Suppressor macrophage (primary cell): ENCODE results near the gene PIWIL4.
"Not testable (repeated sequence)": the region's sequence is repeated elsewhere in the genome, so short reads cannot be mapped to it uniquely, and the experiment has no call there.

Experiments used
- DNase-seq, 4 experiments: peaks; one replicate each; pipeline ENCODE4 v3.0.0-alpha.2; 2020 to 2022

The PIWIL4 gene

GRCh38 chr11:94585399-94585798 is 18.2 kb downstream of the PIWIL4 start:
- no peak for DNase-seq

- DNase-seq, result no peak
Measured at GRCh38 chr11:94586546-94586945, 19.4 kb downstream of the PIWIL4 start.

DNA sequence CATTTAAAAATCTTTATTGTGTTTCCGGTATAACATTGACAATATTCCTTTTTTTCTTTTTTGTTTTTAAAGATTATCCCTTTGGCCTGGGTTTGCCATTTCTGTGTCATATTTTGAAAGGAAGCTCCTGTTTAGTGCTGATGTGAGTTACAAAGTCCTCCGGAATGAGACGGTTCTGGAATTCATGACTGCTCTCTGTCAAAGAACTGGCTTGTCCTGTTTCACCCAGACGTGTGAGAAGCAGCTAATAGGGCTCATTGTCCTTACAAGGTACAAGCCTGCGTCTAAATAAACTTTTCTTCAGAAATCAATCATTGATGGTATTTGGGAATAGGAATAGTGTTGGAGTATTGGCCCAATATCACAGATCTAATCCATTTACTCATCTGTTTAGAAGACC is 19.8 kb downstream of the PIWIL4 start:
- no peak for DNase-seq

DNA sequence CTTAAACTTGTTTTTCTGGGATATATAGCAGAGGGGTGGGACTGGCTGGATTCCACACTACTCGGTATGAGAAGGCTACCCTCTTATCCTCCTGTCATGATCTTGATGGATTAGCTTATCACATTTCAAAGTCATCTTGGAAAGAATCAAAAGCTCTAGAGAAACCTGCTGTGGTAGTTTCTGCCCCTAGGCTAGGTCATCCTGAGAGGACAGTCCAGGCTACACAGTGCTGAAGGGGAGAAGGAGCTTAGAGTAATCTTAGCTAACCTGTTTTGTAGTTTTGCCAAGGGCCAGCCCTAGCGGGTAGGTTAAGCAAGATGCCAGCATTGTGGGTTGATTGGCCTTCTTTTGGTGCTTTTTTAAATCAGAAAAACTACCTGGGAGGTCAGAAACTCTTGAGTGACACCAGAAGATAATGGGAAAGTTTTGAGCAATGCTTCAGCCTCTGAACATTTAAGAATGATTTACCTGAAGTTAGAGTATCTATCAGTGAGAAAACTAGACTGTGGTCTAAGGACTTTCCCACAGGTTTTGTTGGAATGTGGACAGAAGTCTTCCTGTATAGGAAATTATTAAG is 21.3 kb downstream of the PIWIL4 start:
- DNase-seq, result no peak

GRCh38 chr11:94590352-94591041 is 23.3 kb downstream of the PIWIL4 start:
- no peak for DNase-seq

DNA sequence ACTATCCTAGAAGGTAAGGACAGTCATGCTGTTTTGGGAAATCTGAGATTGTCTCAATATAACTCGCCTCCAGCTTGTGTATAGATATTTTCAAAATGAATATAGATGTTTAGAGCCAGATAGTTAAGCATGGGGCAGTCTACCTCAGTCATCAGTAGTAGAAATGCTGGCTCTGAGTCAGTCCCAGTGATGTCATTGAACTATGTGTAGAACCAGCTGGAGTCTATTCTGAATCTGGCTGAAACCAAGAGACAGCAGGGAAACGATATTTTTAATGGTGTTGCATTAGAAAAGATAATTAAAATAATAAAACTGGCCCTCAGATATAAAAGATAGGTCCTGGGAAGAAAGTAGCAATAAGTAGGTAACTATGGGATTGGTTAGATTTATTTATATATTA is 25.9 kb downstream of the PIWIL4 start:
- no peak for DNase-seq

GRCh38 chr11:94595076-94595475 is 27.9 kb downstream of the PIWIL4 start:
- no peak for DNase-seq

DNA sequence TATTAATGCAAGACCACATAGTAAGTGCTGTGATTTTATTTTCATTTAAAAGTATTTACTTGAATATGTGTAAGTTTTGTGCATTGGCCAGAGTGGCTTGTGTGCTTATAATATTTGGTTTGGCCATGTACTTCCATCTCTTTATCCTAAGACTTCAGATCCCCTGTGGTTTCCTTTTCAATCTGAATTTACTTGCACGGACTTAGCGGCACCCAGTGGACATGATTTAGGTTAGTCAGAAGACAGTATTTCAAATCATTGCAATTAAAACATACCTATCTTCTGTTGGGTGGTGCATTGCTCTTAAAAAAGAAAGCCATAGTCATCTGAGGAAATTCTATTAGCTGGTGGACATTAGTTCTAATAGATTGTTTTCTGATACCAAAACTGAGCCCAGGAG is 30.7 kb downstream of the PIWIL4 start:
- peak; percentile 49 to 76 (median 59) for DNase-seq

- DNase-seq, result no peak
Measured at GRCh38 chr11:94599510-94599909, 32.3 kb downstream of the PIWIL4 start.

DNA sequence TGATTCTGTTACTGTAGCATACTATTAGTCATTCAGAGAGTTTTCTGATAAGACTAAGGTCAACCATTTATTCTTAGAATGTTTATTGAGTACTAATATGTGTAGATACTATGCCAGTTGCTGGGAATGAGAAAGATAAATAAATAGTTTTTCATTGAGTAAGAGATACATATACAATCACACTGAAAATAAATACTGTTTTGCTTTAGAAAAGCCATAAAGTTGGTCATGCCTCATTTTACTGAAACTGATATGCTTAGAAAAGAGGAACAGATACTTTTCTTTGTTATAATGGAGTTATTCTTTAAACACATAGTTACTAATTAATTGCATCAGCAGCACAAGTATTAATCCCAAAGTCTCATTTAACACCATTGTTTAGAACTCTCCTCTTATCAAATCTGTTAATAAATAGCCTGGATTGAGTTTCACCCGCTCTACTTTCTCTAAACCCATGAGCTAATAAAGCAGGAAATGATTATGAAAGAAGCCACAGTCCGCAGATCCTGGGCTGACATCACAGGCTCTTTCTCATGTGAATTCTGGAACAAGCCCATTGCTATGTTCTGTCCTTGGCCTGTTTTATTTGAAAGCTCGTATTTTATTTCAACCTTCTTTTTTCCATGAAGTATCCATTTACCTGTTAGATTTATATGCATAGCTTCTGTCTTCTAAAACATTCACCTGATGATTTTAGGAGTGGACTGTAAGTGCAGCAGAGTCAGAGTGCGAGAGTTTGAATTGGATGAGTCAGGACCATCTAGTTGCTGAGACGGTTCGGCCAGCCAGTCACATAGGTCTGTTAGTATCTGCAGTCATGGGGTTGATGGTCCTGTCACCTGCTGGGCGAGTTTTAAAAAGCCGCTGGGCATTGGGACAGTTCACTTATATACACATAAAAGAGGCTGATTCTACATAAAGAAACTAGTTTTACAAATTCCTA is 35.5 kb downstream of the PIWIL4 start:
- DNase-seq, result peak; percentile 74 to 88 (median 85)

DNA sequence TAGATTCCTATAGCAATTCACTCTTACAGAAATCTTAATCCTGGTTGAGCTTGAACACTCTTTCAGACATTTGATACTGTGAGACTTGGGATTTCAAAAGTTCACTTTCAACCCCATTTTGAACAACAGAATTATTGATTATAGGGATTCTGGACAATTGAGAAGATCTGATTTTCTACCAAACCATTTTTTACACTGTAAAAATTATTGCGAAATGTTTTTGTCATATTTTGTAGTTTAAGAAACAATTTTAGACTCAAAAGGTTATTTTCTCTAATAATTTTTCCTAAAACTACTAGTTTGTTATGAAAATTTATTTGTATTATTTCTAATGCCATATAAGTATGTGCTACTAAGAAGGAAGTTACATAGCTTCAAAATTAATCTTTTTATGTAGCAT is 36.4 kb downstream of the PIWIL4 start:
- no peak for DNase-seq

DNA sequence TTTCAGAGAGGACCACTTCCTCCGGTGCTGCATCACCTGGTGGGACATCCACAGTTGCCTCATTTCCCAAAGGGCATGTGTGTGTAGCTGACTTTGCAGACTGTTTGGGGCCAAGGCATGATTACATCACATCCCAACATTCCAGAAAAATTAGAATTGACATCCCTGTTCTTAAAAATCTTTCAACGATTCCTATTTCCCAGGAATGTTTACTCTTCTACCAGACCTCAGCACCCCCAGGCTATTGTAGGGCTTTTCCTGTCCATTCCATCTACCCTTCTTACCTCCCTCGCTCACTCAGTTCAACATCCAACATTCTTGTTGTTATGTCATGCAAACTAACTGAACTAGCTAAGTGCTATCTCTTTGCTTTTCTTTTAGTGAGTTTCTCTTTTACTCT is 37.3 kb downstream of the PIWIL4 start:
- DNase-seq, result no peak

GRCh38 chr11:94613120-94613519 is 46.0 kb downstream of the PIWIL4 start:
- no peak for DNase-seq

GRCh38 chr11:94623120-94623735 is 56.1 kb downstream of the PIWIL4 start:
- peak; percentile 74 to 80 (median 77) for DNase-seq

DNA sequence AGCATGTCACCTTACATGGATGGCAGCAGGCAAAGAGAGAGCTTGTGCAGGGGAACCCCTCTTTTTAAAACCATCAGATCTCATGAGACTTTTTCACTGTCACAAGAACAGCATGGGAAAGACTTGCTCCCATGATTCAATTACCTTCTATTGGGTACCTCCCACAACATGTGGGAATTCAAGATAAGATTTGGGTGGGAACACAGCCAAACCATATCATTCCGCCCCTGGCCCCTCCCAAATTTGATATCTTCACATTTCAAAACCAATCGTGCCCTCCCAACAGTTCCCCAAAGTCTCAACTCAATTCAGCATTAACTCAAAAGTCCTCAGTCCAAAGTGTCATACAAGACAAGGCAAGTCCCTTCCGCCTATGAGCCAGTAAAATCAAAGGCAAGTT is 58.3 kb downstream of the PIWIL4 start:
- not testable (repeated sequence) for DNase-seq

- not testable (repeated sequence) for DNase-seq
Measured at GRCh38 chr11:94627003-94627560, 59.9 kb downstream of the PIWIL4 start.

DNA sequence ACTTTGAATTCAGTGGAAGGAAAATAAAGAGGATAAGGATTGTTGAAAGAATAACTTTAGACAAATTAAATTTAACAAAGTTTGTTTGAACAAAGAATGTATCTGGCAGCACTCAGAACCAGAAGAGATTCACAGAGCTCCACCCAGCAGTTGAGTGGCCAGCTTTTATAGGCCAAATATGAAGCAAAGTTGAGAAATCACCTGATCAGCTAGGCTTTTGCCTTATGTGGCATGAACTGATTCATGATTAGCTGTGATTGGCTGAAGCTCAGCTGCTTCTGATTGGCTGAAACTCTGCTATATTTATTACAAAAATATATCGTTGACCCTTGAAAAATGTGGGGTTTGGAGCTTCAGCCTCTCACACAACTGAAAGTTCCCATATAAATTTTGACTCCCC is 62.6 kb downstream of the PIWIL4 start:
- peak in 3 of 4 experiments; percentile 10 to 30 (median 18) for DNase-seq

DNA sequence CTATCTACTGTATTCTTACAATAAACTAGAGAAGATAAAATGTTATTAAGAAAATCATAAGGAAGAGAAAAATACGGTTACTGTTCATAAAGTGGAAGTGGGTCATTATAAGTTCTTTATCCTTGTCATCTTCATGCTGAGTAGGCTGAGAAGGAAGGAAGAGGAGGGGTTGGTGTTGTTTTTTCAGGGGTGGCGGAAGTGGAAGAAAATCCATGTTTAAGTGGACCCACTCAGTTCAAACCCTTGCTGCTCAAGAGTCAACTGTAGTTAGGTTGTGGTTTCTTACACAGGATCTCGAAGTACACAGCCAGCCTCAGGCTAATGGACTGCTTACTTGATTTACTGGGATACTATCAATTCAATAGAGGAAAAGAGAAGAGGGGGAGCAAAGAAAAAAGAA is 63.1 kb downstream of the PIWIL4 start:
- DNase-seq, result peak in 3 of 4 experiments; percentile 15 to 48 (median 31)

DNA sequence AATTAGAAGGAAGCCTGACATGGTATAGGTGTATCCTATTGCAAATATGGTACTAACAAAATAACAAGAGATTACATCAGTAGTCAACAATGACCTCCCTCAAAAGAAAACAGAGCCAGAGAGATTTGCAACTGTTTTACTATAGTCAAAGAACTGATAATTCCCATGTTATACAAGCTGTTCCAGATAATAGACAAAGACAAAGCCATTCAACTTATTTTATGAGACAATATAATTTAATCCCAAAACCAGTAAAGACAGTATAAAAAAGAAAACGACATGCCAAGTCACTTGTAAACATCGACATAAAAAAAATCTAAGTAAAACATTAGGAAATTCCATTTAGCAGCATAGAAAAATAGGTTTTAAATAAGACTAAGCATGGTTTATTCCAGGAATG is 65.2 kb downstream of the PIWIL4 start:
- no peak for DNase-seq

- DNase-seq, result no peak
Measured at GRCh38 chr11:94635072-94635471, 67.9 kb downstream of the PIWIL4 start.

DNA sequence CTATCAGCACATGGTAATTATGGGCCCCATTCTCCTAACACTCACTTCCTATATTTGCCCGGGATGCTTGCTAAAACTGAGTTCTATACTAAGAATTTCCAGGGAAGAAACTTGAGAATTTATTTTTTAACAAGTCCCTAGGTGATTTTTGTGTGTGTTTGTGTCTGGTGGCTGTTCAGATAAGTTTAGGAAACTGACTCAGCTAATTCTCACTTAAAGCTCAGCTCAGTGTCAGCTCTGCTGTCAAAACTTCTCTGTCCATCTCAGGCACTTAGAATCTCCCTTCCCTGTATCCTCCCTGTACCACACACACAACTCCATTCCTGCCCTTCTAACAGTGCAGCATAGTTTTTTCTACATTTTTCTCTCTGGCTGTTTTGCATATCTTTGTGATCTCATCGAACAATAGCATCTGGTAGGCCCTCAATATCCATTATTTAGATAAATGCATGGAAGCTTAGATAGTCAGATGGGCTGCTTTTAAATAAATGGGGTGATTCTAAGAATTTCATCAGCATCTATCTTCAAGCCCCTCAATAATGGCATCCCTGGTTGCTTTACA is 69.3 kb downstream of the PIWIL4 start:
- no peak for DNase-seq

- DNase-seq, result peak in 3 of 4 experiments; percentile 16 to 42 (median 40)
Measured at GRCh38 chr11:94638301-94638901, 71.2 kb downstream of the PIWIL4 start.
